Activated naive CD8-positive, alpha-beta T cell (primary cell): ENCODE measurements around the gene PPP2R1B.
A peak's percentile ranks its signal among the peaks of the same experiment; 100 is the strongest.
"Not testable (repeated sequence)": the region's sequence is repeated elsewhere in the genome, so short reads cannot be mapped to it uniquely, and the experiment has no call there.

Experiments used
- H3K27ac Mint-ChIP-seq: one replicate; pipeline ENCODE4 v1.8.0; 2021; ENCODE audit warnings: mixed read lengths
- H3K27me3 Mint-ChIP-seq: one replicate; pipeline ENCODE4 v1.8.0; 2021; ENCODE audit warnings: mixed read lengths
- H3K36me3 Mint-ChIP-seq: one replicate; pipeline ENCODE4 v1.8.0; 2021; ENCODE audit warnings: mixed read lengths
- H3K4me1 Mint-ChIP-seq: one replicate; pipeline ENCODE4 v1.8.0; 2021; ENCODE audit warnings: low read depth, mixed read lengths
- H3K4me3 Mint-ChIP-seq: one replicate; pipeline ENCODE4 v1.8.0; 2021; ENCODE audit warnings: mild to moderate bottlenecking, mixed read lengths
- H3K9me3 Mint-ChIP-seq: one replicate; pipeline ENCODE4 v1.8.0; 2021; ENCODE audit warnings: low read depth, mixed read lengths

The PPP2R1B gene

GRCh38 chr11:111729831-111730311, 36.3 kb downstream of the PPP2R1B start:
- Mint-ChIP-seq H3K9me3 (no peaks in the 10 kb centered on the region), H3K4me1 (peaks cover 2% of the 10 kb centered on the region), H3K4me3 (no peak overlapping the region), H3K36me3 (peaks cover 3% of the 10 kb centered on the region), H3K27ac (no peak overlapping the region), H3K27me3 (no peaks in the 10 kb centered on the region)

GRCh38 chr11:111729071-111729830, 36.9 kb downstream of the PPP2R1B start:
- no peaks in the 10 kb centered on the region for H3K27me3 Mint-ChIP-seq
- no peak overlapping the region for H3K27ac Mint-ChIP-seq
- H3K4me1 Mint-ChIP-seq, result no peaks in the 10 kb centered on the region
- H3K36me3 Mint-ChIP-seq, result peaks cover 3% of the 10 kb centered on the region
- H3K4me3 Mint-ChIP-seq, result no peak overlapping the region
- H3K9me3 Mint-ChIP-seq, result no peaks in the 10 kb centered on the region

GRCh38 chr11:111727431-111727830, 38.8 kb downstream of the PPP2R1B start:
- peaks cover 5% of the 10 kb centered on the region for H3K36me3 Mint-ChIP-seq
- H3K27me3 Mint-ChIP-seq, result no peaks in the 10 kb centered on the region
- H3K4me3 Mint-ChIP-seq, result no peak overlapping the region
- no peaks in the 10 kb centered on the region for H3K9me3 Mint-ChIP-seq
- no peaks in the 10 kb centered on the region for H3K4me1 Mint-ChIP-seq
- H3K27ac Mint-ChIP-seq, result no peak overlapping the region

GRCh38 chr11:111726301-111726713, 39.9 kb downstream of the PPP2R1B start:
- no peaks in the 10 kb centered on the region for H3K9me3 Mint-ChIP-seq
- no peak overlapping the region for H3K4me3 Mint-ChIP-seq
- H3K36me3 Mint-ChIP-seq, result peaks cover 7% of the 10 kb centered on the region
- H3K27ac Mint-ChIP-seq, result no peak overlapping the region
- no peaks in the 10 kb centered on the region for H3K27me3 Mint-ChIP-seq
- no peaks in the 10 kb centered on the region for H3K4me1 Mint-ChIP-seq

- peaks cover 7% of the 10 kb centered on the region for H3K36me3 Mint-ChIP-seq
- no peak overlapping the region for H3K4me3 Mint-ChIP-seq
- no peaks in the 10 kb centered on the region for H3K27me3 Mint-ChIP-seq
Measured at GRCh38 chr11:111725621-111726020, 40.6 kb downstream of the PPP2R1B start.

GRCh38 chr11:111724615-111725129, 41.5 kb downstream of the PPP2R1B start:
- no peaks in the 10 kb centered on the region for H3K9me3 Mint-ChIP-seq
- no peak overlapping the region for H3K27ac Mint-ChIP-seq
- peaks cover 7% of the 10 kb centered on the region for H3K36me3 Mint-ChIP-seq
- no peak overlapping the region for H3K4me3 Mint-ChIP-seq
- H3K27me3 Mint-ChIP-seq, result no peaks in the 10 kb centered on the region
- no peaks in the 10 kb centered on the region for H3K4me1 Mint-ChIP-seq

More at GRCh38 chr11:111725621-111726020, 40.6 kb downstream of the PPP2R1B start:
- Mint-ChIP-seq H3K4me1 (no peaks in the 10 kb centered on the region), H3K9me3 (no peaks in the 10 kb centered on the region), H3K27ac (no peak overlapping the region)

GRCh38 chr11:111723595-111723994, 42.6 kb downstream of the PPP2R1B start:
- Mint-ChIP-seq H3K27ac (no peak overlapping the region), H3K4me3 (no peak overlapping the region), H3K27me3 (no peaks in the 10 kb centered on the region), H3K4me1 (no peaks in the 10 kb centered on the region), H3K9me3 (no peaks in the 10 kb centered on the region), H3K36me3 (peaks cover 4% of the 10 kb centered on the region)

GRCh38 chr11:111722501-111722900, 43.7 kb downstream of the PPP2R1B start:
- no peak overlapping the region for H3K27ac Mint-ChIP-seq
- peaks cover 7% of the 10 kb centered on the region for H3K36me3 Mint-ChIP-seq

GRCh38 chr11:111720801-111721494, 45.2 kb downstream of the PPP2R1B start:
- H3K9me3 Mint-ChIP-seq, result no peaks in the 10 kb centered on the region
- no peaks in the 10 kb centered on the region for H3K4me1 Mint-ChIP-seq
- peaks cover 7% of the 10 kb centered on the region for H3K36me3 Mint-ChIP-seq
- no peak overlapping the region for H3K27ac Mint-ChIP-seq
- H3K4me3 Mint-ChIP-seq, result no peak overlapping the region
- H3K27me3 Mint-ChIP-seq, result no peaks in the 10 kb centered on the region

More at GRCh38 chr11:111722501-111722900, 43.7 kb downstream of the PPP2R1B start:
- H3K27me3 Mint-ChIP-seq, result no peaks in the 10 kb centered on the region
- no peak overlapping the region for H3K4me3 Mint-ChIP-seq
- H3K9me3 Mint-ChIP-seq, result no peaks in the 10 kb centered on the region
- H3K4me1 Mint-ChIP-seq, result no peaks in the 10 kb centered on the region

- no peaks in the 10 kb centered on the region for H3K4me1 Mint-ChIP-seq
- H3K4me3 Mint-ChIP-seq, result no peak overlapping the region
- no peaks in the 10 kb centered on the region for H3K27me3 Mint-ChIP-seq
- no peaks in the 10 kb centered on the region for H3K9me3 Mint-ChIP-seq
- no peak overlapping the region for H3K27ac Mint-ChIP-seq
- H3K36me3 Mint-ChIP-seq, result peaks cover 10% of the 10 kb centered on the region
Measured at GRCh38 chr11:111719379-111719778, 46.8 kb downstream of the PPP2R1B start.

GRCh38 chr11:111718859-111719258, 47.3 kb downstream of the PPP2R1B start:
- Mint-ChIP-seq H3K27me3 (no peaks in the 10 kb centered on the region), H3K4me3 (no peak overlapping the region), H3K4me1 (no peaks in the 10 kb centered on the region), H3K9me3 (no peaks in the 10 kb centered on the region), H3K36me3 (peaks cover 12% of the 10 kb centered on the region), H3K27ac (no peak overlapping the region)

GRCh38 chr11:111718436-111718835, 47.8 kb downstream of the PPP2R1B start:
- Mint-ChIP-seq H3K4me1 (no peaks in the 10 kb centered on the region), H3K36me3 (peaks cover 13% of the 10 kb centered on the region), H3K27me3 (no peaks in the 10 kb centered on the region), H3K9me3 (no peaks in the 10 kb centered on the region), H3K27ac (no peak overlapping the region), H3K4me3 (no peak overlapping the region)

- H3K4me1 Mint-ChIP-seq, H3K4me3 Mint-ChIP-seq, H3K27ac Mint-ChIP-seq, H3K27me3 Mint-ChIP-seq, H3K9me3 Mint-ChIP-seq: not testable (repeated sequence)
- peaks cover 12% of the 10 kb centered on the region for H3K36me3 Mint-ChIP-seq
Measured at GRCh38 chr11:111717660-111718059, 48.5 kb downstream of the PPP2R1B start.

GRCh38 chr11:111715142-111715816, 50.9 kb downstream of the PPP2R1B start:
- Mint-ChIP-seq H3K4me3 (no peak overlapping the region), H3K36me3 (peaks cover 12% of the 10 kb centered on the region), H3K27ac (no peak overlapping the region), H3K4me1 (no peaks in the 10 kb centered on the region), H3K27me3 (no peaks in the 10 kb centered on the region), H3K9me3 (no peaks in the 10 kb centered on the region)

GRCh38 chr11:111714522-111714921, 51.7 kb downstream of the PPP2R1B start:
- Mint-ChIP-seq H3K36me3 (peaks cover 12% of the 10 kb centered on the region), H3K4me1 (no peaks in the 10 kb centered on the region)

More at GRCh38 chr11:111714522-111714921, 51.7 kb downstream of the PPP2R1B start:
- Mint-ChIP-seq H3K4me3 (no peak overlapping the region), H3K27ac (peak overlapping the region; percentile 41), H3K9me3 (no peaks in the 10 kb centered on the region), H3K27me3 (no peaks in the 10 kb centered on the region)
